ENCODE data around the gene CCNE1. TPM values are rescaled to one million over a fixed set of nuclear protein-coding genes. Genes with fewer than 3 reads are reported as not detected.

CCNE1 gene
- total and polyA plus RNA-seq, 2 of the 13 experiments (the other 11 are each of a cell fraction or from before 2014, with no cell fraction given), result 16.0 to 50.6 TPM

DNA sequence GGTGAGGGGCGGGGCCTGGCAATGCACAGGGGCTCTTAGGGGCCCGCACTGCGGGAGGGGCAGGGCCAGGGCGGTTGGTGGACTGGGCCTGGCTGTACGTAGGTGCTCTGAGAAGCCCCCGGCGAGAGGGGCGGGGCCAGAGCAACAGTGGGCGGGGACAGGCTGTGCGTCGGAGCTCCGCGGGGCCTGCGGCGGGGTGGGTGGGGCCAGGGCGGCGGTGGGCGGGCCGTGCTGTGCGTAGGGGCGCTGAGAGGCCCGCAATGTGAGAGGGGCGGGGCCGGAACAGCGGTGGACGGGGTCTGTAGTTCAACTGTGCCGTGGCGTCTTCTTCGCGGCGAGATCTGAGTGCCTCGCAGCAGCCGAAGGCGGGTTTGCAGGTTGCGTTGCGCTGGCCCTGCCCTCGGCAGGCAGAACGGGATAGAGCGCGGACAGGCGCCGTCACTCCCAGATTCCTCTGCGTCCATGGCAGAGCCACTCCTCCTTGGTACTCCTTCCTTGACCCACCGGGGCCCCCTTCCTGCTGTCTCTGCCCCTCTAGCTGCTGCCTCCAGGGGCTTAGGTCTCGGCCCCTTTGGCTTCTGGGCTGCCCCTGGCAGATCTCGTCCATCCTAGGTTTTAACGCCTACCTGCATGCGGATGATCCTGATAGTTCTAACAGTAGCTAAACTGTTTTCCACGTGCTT lies 33.2 kb downstream of the CCNE1 start (continued):
- TF ChIP-seq SOX5 (CRISPR knock-in tag; IDR thresholded peaks at IDR 0.05; ENCODE audit: borderline replicate concordance) (peak; percentile 40; the same call in 1 of the 2 replicates), ZBTB20 (CRISPR knock-in tag; IDR thresholded peaks at IDR 0.05; ENCODE audit: borderline replicate concordance, low read depth) (peak; percentile 51; the same call in 1 of the 2 replicates), ZNF589 (CRISPR knock-in tag; conservative IDR thresholded peaks at IDR 0.05) (no peak), ZNF878 (CRISPR knock-in tag; IDR thresholded peaks at IDR 0.05) (no peak), MEF2D (CRISPR knock-in tag; IDR thresholded peaks at IDR 0.05) (no peak; the same call in 1 of the 2 replicates), HIVEP1 (CRISPR knock-in tag; IDR thresholded peaks at IDR 0.05) (peak; percentile 57; the same call in 1 of the 2 replicates), ZNF160 (CRISPR knock-in tag; IDR thresholded peaks at IDR 0.05) (no peak), POLR2AphosphoS5 (IDR thresholded peaks at IDR 0.05; ENCODE audit: low read depth, low read length) (peak; percentile 53), NR2C2 (CRISPR knock-in tag; IDR thresholded peaks at IDR 0.05; ENCODE audit: borderline replicate concordance) (no peak; the same call in 1 of the 2 replicates), GATAD1 (CRISPR knock-in tag; IDR thresholded peaks at IDR 0.05) (peak; percentile 54; the same call in 1 of the 2 replicates), NPAS2 (CRISPR knock-in tag; IDR thresholded peaks at IDR 0.05; ENCODE audit: borderline replicate concordance) (no peak), POLR2G (IDR thresholded peaks at IDR 0.05; ENCODE audit: low read depth, low read length) (peak; percentile 59), ZNF30 (CRISPR knock-in tag; IDR thresholded peaks at IDR 0.05) (no peak), ZNF326 (CRISPR knock-in tag; IDR thresholded peaks at IDR 0.05; ENCODE audit: borderline replicate concordance) (no peak)
- TF ChIP-seq, protein P1, sequence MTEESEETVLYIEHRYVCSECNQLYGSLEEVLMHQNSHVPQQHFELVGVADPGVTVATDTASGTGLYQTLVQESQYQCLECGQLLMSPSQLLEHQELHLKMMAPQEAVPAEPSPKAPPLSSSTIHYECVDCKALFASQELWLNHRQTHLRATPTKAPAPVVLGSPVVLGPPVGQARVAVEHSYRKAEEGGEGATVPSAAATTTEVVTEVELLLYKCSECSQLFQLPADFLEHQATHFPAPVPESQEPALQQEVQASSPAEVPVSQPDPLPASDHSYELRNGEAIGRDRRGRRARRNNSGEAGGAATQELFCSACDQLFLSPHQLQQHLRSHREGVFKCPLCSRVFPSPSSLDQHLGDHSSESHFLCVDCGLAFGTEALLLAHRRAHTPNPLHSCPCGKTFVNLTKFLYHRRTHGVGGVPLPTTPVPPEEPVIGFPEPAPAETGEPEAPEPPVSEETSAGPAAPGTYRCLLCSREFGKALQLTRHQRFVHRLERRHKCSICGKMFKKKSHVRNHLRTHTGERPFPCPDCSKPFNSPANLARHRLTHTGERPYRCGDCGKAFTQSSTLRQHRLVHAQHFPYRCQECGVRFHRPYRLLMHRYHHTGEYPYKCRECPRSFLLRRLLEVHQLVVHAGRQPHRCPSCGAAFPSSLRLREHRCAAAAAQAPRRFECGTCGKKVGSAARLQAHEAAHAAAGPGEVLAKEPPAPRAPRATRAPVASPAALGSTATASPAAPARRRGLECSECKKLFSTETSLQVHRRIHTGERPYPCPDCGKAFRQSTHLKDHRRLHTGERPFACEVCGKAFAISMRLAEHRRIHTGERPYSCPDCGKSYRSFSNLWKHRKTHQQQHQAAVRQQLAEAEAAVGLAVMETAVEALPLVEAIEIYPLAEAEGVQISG (CRISPR knock-in tag; IDR thresholded peaks at IDR 0.05), result peak; percentile 62
- TF ChIP-seq, protein P2, sequence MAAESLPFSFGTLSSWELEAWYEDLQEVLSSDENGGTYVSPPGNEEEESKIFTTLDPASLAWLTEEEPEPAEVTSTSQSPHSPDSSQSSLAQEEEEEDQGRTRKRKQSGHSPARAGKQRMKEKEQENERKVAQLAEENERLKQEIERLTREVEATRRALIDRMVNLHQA (CRISPR knock-in tag; IDR thresholded peaks at IDR 0.05), result no peak
- TF ChIP-seq, protein P3, sequence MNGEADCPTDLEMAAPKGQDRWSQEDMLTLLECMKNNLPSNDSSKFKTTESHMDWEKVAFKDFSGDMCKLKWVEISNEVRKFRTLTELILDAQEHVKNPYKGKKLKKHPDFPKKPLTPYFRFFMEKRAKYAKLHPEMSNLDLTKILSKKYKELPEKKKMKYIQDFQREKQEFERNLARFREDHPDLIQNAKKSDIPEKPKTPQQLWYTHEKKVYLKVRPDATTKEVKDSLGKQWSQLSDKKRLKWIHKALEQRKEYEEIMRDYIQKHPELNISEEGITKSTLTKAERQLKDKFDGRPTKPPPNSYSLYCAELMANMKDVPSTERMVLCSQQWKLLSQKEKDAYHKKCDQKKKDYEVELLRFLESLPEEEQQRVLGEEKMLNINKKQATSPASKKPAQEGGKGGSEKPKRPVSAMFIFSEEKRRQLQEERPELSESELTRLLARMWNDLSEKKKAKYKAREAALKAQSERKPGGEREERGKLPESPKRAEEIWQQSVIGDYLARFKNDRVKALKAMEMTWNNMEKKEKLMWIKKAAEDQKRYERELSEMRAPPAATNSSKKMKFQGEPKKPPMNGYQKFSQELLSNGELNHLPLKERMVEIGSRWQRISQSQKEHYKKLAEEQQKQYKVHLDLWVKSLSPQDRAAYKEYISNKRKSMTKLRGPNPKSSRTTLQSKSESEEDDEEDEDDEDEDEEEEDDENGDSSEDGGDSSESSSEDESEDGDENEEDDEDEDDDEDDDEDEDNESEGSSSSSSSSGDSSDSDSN (CRISPR knock-in tag; IDR thresholded peaks at IDR 0.05), result peak; percentile 36; the same call in 1 of the 2 replicates
- TF ChIP-seq, protein P4, sequence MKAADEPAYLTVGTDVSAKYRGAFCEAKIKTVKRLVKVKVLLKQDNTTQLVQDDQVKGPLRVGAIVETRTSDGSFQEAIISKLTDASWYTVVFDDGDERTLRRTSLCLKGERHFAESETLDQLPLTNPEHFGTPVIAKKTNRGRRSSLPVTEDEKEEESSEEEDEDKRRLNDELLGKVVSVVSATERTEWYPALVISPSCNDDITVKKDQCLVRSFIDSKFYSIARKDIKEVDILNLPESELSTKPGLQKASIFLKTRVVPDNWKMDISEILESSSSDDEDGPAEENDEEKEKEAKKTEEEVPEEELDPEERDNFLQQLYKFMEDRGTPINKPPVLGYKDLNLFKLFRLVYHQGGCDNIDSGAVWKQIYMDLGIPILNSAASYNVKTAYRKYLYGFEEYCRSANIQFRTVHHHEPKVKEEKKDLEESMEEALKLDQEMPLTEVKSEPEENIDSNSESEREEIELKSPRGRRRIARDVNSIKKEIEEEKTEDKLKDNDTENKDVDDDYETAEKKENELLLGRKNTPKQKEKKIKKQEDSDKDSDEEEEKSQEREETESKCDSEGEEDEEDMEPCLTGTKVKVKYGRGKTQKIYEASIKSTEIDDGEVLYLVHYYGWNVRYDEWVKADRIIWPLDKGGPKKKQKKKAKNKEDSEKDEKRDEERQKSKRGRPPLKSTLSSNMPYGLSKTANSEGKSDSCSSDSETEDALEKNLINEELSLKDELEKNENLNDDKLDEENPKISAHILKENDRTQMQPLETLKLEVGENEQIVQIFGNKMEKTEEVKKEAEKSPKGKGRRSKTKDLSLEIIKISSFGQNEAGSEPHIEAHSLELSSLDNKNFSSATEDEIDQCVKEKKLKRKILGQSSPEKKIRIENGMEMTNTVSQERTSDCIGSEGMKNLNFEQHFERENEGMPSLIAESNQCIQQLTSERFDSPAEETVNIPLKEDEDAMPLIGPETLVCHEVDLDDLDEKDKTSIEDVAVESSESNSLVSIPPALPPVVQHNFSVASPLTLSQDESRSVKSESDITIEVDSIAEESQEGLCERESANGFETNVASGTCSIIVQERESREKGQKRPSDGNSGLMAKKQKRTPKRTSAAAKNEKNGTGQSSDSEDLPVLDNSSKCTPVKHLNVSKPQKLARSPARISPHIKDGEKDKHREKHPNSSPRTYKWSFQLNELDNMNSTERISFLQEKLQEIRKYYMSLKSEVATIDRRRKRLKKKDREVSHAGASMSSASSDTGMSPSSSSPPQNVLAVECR (CRISPR knock-in tag; IDR thresholded peaks at IDR 0.05; ENCODE audit: borderline replicate concordance), result peak; percentile 11; the same call in 1 of the 2 replicates
